ENCODE data around the gene STK32B.
"Not testable (repeated sequence)": the region's sequence is repeated elsewhere in the genome, so short reads cannot be mapped to it uniquely, and the experiment has no call there.

The STK32B gene

GRCh38 chr4:5030927-5031326 lies 20.4 kb upstream of the STK32B start:
- no peak for DNase-seq (ENCODE audit: low read depth)

DNA sequence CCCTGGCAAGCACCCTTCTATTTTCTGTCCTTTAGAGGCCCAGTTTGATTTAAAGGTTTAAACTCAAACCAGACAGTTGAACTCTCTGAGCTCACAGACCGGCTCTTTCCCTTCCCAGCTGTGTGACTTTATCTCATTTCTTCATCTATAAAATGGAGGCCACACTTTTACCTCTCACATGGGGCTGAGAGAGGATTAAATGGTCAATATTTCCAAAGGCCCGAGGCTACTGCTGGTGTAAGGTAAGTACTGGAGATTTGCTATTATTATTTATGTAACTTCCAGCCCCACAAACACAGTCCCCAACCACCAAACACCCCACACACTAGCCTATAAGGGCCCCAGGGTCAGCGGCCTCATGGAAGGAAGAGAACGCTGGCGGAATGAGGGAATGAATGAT lies 18.5 kb upstream of the STK32B start:
- DNase-seq (ENCODE audit: low read depth): no peak

- no peak for DNase-seq (ENCODE audit: low read depth)
These were observed 17.9 kb upstream of the STK32B start for GRCh38 chr4:5033281-5033841.

DNA sequence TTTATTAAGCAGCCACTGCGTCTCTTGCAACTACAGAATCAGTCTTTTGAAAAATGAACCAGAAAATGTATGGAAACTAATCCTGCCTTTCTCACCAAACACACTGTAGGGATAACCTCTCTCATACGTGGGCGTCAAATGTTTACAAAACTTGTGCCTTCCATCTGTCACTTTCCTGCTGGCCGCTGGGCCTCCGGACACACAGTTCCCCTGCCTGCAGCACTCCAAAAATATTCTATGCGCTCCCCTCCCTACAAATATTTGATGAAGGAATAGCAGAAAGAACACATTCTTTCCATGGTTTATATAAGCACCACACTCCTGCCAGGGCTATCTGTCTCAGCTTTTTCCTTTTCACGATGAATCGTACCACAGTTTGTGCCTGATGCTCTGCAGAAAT lies 17.1 kb upstream of the STK32B start:
- DNase-seq (ENCODE audit: low read depth): no peak

- DNase-seq (ENCODE audit: low read depth): no peak
These were observed 15.0 kb upstream of the STK32B start for GRCh38 chr4:5036239-5036638.

- DNase-seq (ENCODE audit: low read depth): no peak
These were observed 13.4 kb upstream of the STK32B start for GRCh38 chr4:5037553-5038551.

DNA sequence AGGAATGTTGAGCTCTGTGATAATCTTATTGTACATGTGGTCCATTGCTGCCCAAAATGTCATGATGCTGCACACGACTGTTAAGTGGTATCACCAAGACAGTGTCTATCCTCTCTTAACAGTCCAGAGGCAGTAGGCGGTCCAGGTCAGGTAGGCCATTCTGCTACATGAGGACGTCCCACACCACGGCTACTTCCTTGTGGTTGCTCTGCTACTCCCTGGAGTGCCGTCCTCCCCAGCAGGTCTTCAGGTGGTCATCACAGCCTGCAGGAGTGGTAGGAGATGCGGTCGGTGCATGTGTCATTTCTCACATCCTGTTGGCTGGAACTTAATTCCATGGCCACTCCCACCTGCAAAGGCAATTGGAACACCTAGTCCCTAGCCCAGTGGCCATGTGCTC lies 11.5 kb upstream of the STK32B start:
- DNase-seq (ENCODE audit: low read depth): no peak

GRCh38 chr4:5040856-5041620 lies 10.2 kb upstream of the STK32B start:
- DNase-seq (ENCODE audit: low read depth): no peak

DNA sequence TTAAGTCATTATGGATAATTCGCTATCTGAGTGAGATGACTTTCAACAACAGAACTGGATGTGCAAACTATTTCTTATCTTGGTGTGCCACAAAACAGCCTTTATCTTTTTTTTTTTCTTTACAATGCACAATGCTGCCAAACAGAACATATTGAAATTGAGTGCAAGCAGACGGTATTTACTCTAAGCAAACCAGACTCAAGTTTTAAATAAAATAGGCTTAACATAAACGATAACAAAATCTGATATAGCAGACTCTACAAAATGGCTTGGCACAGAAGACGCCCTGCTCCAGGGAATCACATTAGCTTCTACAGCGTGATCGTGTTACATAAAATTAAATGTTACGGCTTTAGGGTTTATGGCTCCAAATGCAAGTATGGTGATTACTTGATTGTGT lies 9.6 kb upstream of the STK32B start:
- no peak for DNase-seq (ENCODE audit: low read depth)

DNA sequence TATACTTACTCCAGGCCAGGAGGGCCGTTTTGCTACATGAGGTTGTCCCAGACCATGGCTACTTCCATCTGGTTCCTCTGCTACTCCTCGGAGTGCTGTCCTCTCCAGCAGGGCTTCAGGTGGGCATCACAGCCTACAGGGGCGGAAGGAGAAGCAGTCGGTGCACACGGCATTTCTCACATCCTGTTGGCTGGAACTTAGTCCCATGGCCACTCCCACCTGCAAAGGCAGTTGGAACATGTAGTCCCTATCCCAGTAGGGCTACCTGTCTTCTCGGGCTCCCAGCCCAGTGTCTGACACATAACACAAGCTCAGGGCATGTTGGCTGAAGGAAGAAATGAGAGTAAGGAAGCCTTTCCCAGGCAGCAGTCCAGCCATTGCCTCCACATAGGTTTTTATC lies 7.7 kb upstream of the STK32B start:
- no peak for DNase-seq (ENCODE audit: low read depth)

- DNase-seq (ENCODE audit: low read depth): no peak
These were observed 6.9 kb upstream of the STK32B start for GRCh38 chr4:5044341-5044740.

DNA sequence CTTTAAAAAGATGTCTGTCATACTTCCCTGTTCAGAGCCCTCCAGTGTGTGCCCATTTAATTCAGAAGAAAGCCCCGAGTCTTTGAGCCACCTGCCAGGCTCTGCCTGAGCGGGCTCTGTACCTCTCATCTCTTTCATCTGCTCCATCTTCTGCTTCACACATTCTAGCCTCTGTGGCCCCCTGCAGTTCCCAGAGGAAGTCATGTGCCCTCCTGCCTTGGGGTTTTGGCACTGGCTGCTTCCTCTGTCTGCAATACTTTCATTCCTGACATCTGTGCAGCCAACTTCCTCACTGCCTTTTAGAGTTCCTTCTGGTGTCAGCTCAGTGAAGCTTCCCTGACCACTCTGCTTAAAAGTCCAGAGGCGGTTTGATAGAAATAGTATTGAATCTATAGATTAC lies 6.2 kb upstream of the STK32B start:
- DNase-seq (ENCODE audit: low read depth): no peak

- DNase-seq (ENCODE audit: low read depth): no peak
These were observed 2.6 kb upstream of the STK32B start for GRCh38 chr4:5048721-5049120.

GRCh38 chr4:5050520-5051277 lies 581 bp upstream of the STK32B start:
- DNase-seq (ENCODE audit: low read depth): no peak

DNA sequence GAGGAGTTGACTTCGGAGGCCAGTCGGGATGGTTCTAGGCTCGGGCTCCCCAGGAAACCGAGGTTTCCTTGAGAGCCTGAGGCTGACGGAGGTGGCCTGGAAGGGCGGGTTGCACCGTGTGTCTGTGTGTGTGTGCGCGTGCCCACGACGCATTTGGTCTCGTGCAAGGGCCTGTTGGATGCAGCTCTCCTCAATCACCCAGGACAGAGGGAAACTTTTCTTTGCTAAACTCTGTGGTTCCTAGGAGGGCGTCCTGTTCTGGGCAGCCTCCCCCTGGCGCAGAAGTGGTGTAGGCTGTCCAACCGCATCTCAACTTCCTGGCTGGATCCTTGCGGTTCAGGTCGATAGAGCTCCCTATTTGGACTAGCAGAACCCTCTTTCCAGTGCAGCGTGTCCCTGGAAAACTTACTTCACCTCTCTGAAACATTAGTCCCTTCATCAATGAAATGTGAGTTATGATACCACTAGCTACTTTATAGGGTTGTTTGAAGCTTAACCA lies 973 bp downstream of the STK32B start:
- DNase-seq (ENCODE audit: low read depth): no peak

DNA sequence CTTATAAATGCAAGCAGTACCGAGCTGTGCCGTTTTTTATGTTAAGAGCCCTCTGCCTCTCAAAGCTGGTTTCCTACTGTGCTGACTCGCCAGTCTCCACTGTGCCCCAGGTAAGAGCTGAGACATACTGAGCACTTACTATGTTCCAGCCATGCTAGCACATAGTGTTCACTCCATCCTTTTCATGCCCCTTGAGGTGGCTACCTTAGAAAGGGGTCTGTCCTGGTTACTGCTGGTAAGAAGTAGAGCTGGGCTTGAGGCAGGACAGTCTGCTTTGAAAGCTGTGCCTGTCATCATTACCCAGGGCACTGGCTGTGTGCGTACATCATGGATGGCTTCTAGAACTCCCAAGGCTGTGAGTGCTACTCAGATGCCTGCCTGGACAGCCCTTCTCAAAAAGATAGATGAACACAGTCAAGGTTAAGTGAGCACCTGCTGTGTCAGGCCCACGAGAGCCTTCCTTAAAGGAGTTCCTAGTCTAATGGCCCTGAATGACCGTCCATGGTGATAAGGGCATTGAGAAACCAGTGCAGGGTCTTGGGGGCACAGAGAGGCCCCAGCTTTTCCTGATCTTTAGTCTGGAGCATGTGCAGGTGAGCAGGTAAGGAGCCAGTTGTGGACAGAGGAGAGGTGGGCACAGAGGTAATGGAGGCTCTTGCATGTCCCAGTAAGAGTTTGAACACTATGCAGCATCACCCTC lies 1.6 kb downstream of the STK32B start:
- no peak for DNase-seq (ENCODE audit: low read depth)

DNA sequence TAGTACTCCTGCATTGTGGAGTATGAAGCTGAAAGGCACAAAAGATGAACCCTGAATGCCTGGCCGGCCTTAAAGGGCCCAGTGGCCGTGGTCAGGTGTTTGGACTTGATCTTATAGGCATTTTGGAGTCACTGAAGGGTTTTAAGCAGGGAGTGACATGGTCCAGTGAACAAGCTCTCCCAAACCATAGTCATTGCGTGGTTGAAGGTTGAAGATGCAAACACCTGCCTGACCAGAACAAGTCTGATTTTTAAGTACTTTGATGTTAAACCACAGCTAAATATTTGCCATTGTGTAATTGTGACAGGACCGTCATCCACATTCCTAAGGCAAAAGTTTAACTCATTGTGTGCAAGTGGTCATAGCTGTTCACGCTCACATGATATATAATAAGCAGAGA lies 3.3 kb downstream of the STK32B start:
- no peak for DNase-seq (ENCODE audit: low read depth)

DNA sequence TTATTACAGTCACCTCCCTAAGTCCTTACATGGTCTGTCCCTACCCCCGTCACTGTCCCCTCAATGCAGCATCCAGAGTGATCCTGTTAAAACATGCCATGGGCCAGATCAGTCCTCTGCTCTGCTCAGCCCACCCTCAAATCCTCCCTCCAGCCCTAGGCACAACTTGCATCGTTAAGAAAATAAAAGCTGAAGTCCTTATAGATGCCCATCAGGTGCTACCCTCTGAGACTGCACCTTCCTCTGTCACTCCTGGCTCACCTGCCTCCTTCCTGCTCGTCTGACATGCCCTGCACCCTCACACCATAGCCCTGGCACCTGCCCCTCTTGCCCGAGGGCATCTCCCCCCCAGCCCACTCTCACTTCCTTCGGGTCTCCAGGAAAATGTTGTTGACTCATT lies 4.1 kb downstream of the STK32B start:
- no peak for DNase-seq (ENCODE audit: low read depth)

DNA sequence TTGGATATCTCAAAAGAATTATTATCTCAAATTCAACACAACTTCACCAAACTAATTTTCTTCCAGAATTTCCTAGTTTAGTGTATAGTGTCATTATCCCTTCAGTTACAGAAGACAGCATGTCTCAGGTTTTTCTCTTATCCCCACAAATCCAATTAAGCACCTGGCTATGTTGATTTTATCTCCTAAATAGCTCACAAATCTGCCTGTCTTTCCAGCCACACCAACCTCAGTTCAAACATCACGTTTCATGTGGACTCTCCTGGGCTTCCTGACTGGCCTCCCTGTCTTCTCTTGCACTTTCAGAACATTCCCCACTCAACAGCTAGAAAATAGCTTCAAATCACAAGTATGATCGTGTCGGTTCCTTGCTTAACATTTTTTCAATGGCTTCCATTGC lies 14.8 kb downstream of the STK32B start:
- DNase-seq (ENCODE audit: low read depth): no peak

GRCh38 chr4:5066968-5067367 lies 15.7 kb downstream of the STK32B start:
- not testable (repeated sequence) for DNase-seq (ENCODE audit: low read depth)

DNA sequence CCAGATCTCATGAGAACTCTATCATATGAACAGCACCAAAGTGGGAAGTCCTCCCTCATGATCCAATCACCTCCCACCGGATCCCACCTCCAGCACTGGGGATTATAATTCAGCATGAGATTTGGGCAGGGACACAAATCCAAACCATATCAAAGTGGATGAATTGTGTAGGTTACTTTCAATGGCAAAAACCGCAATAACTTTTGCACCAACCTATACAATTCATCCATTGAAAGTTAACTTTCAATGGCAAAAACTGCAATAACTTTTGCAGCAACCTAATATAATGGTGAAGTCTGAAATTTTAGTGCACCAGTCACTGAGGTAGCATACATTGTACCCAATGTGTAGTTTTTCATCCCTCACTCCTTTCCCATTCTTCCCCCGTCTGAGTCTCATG lies 16.6 kb downstream of the STK32B start:
- no peak for DNase-seq (ENCODE audit: low read depth)
